Activated naive CD4-positive, alpha-beta T cell treated with anti-CD3 and anti-CD28 coated beads, Interleukin-2, amount 10 ng/mL, durations not matched to agents 7 days and 5 days (primary cell): ENCODE results near the gene SPPL2B.
"Not testable (repeated sequence)": the region's sequence is repeated elsewhere in the genome, so short reads cannot be mapped to it uniquely, and the experiment has no call there.

Experiments used
- CTCF ChIA-PET: fragments of 350-600 bp; sonication (Branson Sonifier 250); formaldehyde crosslinking; loops from one replicate; lab custom pipeline; 2021; ENCODE audit warnings: antibody characterized with exemption; lab: Charles Lee
- DNase-seq: peaks from one replicate; pipeline ENCODE4 v3.0.0-alpha.2; 2020
- H3K27ac Mint-ChIP-seq: one replicate; pipeline ENCODE4 v1.8.0; 2021; ENCODE audit warnings: mild to moderate bottlenecking, moderate library complexity, mixed read lengths
- H3K27me3 Mint-ChIP-seq: one replicate; pipeline ENCODE4 v1.8.0; 2021; ENCODE audit warnings: mild to moderate bottlenecking, mixed read lengths
- H3K36me3 Mint-ChIP-seq: one replicate; pipeline ENCODE4 v1.8.0; 2021; ENCODE audit warnings: mixed read lengths
- H3K4me1 Mint-ChIP-seq: one replicate; pipeline ENCODE4 v1.8.0; 2021; ENCODE audit warnings: mixed read lengths
- H3K4me3 Mint-ChIP-seq: one replicate; pipeline ENCODE4 v1.8.0; 2021; ENCODE audit warnings: mild to moderate bottlenecking, moderate library complexity, mixed read lengths
- H3K9me3 Mint-ChIP-seq: one replicate; pipeline ENCODE4 v1.8.0; 2021; ENCODE audit warnings: mixed read lengths

The SPPL2B gene

GRCh38 chr19:2343289-2343982 is 15.0 kb downstream of the SPPL2B start:
- no peak overlapping the region for H3K27ac Mint-ChIP-seq
- no peaks in the 10 kb centered on the region for H3K9me3 Mint-ChIP-seq
- DNase-seq, result no peak
- no peaks in the 10 kb centered on the region for H3K27me3 Mint-ChIP-seq
- CTCF ChIA-PET, result no interaction called here
- peaks cover 6% of the 10 kb centered on the region for H3K36me3 Mint-ChIP-seq
- H3K4me3 Mint-ChIP-seq, result no peak overlapping the region
- H3K4me1 Mint-ChIP-seq, result no peaks in the 10 kb centered on the region

GRCh38 chr19:2344381-2344870 is 15.9 kb downstream of the SPPL2B start:
- H3K27me3 Mint-ChIP-seq, result no peaks in the 10 kb centered on the region
- no peak overlapping the region for H3K4me3 Mint-ChIP-seq
- peaks cover 6% of the 10 kb centered on the region for H3K36me3 Mint-ChIP-seq
- no peaks in the 10 kb centered on the region for H3K4me1 Mint-ChIP-seq
- CTCF ChIA-PET, result no interaction called here
- H3K27ac Mint-ChIP-seq, result no peak overlapping the region
- DNase-seq, result no peak
- H3K9me3 Mint-ChIP-seq, result no peaks in the 10 kb centered on the region

GRCh38 chr19:2345076-2345475 is 16.6 kb downstream of the SPPL2B start:
- Mint-ChIP-seq H3K9me3 (no peaks in the 10 kb centered on the region), H3K27ac (no peak overlapping the region)
- DNase-seq, result no peak

GRCh38 chr19:2345794-2346663 is 17.5 kb downstream of the SPPL2B start:
- no peak overlapping the region for H3K4me3 Mint-ChIP-seq
- CTCF ChIA-PET, result no interaction called here
- no peak for DNase-seq
- no peaks in the 10 kb centered on the region for H3K27me3 Mint-ChIP-seq
- peaks cover 6% of the 10 kb centered on the region for H3K36me3 Mint-ChIP-seq
- no peaks in the 10 kb centered on the region for H3K9me3 Mint-ChIP-seq
- H3K27ac Mint-ChIP-seq, result no peak overlapping the region
- no peaks in the 10 kb centered on the region for H3K4me1 Mint-ChIP-seq

More at GRCh38 chr19:2345076-2345475, 16.6 kb downstream of the SPPL2B start:
- CTCF ChIA-PET, result no interaction called here
- H3K27me3 Mint-ChIP-seq, result no peaks in the 10 kb centered on the region
- peaks cover 6% of the 10 kb centered on the region for H3K36me3 Mint-ChIP-seq
- no peaks in the 10 kb centered on the region for H3K4me1 Mint-ChIP-seq
- no peak overlapping the region for H3K4me3 Mint-ChIP-seq

- H3K36me3 Mint-ChIP-seq, H3K4me3 Mint-ChIP-seq, H3K9me3 Mint-ChIP-seq, DNase-seq, H3K27me3 Mint-ChIP-seq, H3K4me1 Mint-ChIP-seq, CTCF ChIA-PET, H3K27ac Mint-ChIP-seq: not testable (repeated sequence)
Measured at GRCh38 chr19:2349818-2350217, 21.3 kb downstream of the SPPL2B start.

- no peak for DNase-seq
- CTCF ChIA-PET, result no interaction called here
- no peak overlapping the region for H3K27ac Mint-ChIP-seq
- no peak overlapping the region for H3K4me3 Mint-ChIP-seq
- H3K9me3 Mint-ChIP-seq, result no peaks in the 10 kb centered on the region
- no peaks in the 10 kb centered on the region for H3K4me1 Mint-ChIP-seq
- H3K27me3 Mint-ChIP-seq, result no peaks in the 10 kb centered on the region
- H3K36me3 Mint-ChIP-seq, result peaks cover 4% of the 10 kb centered on the region
Measured at GRCh38 chr19:2350656-2351055, 22.2 kb downstream of the SPPL2B start.

- H3K4me1 Mint-ChIP-seq, result no peaks in the 10 kb centered on the region
Measured at GRCh38 chr19:2351591-2351990, 23.1 kb downstream of the SPPL2B start.

GRCh38 chr19:2352121-2352520 is 23.6 kb downstream of the SPPL2B start:
- H3K4me1 Mint-ChIP-seq, result no peaks in the 10 kb centered on the region
- no peak overlapping the region for H3K4me3 Mint-ChIP-seq
- no peak for DNase-seq
- H3K27me3 Mint-ChIP-seq, result no peaks in the 10 kb centered on the region
- no peak overlapping the region for H3K27ac Mint-ChIP-seq
- no peaks in the 10 kb centered on the region for H3K9me3 Mint-ChIP-seq
- CTCF ChIA-PET, result interaction anchor here (0.6 kb wide), 1 partner anchor 196 kb away, joined by 3 read pairs; no protein-coding TSS in a partner anchor
- H3K36me3 Mint-ChIP-seq, result peaks cover 2% of the 10 kb centered on the region

More at GRCh38 chr19:2351591-2351990, 23.1 kb downstream of the SPPL2B start:
- no peak overlapping the region for H3K4me3 Mint-ChIP-seq
- H3K27me3 Mint-ChIP-seq, result no peaks in the 10 kb centered on the region
- DNase-seq, result no peak
- peaks cover 2% of the 10 kb centered on the region for H3K36me3 Mint-ChIP-seq
- no peaks in the 10 kb centered on the region for H3K9me3 Mint-ChIP-seq
- H3K27ac Mint-ChIP-seq, result no peak overlapping the region
- CTCF ChIA-PET, result interaction anchor here (0.6 kb wide), 1 partner anchor 196 kb away, joined by 3 read pairs; no protein-coding TSS in a partner anchor

GRCh38 chr19:2353159-2353886 is 24.8 kb downstream of the SPPL2B start:
- no peaks in the 10 kb centered on the region for H3K4me1 Mint-ChIP-seq

GRCh38 chr19:2353887-2354592 is 25.6 kb downstream of the SPPL2B start:
- Mint-ChIP-seq H3K9me3 (no peaks in the 10 kb centered on the region), H3K4me1 (no peaks in the 10 kb centered on the region), H3K27me3 (peaks cover 10% of the 10 kb centered on the region), H3K27ac (no peak overlapping the region), H3K36me3 (peaks cover 2% of the 10 kb centered on the region), H3K4me3 (no peak overlapping the region)
- DNase-seq, result no peak
- CTCF ChIA-PET, result no interaction called here

More at GRCh38 chr19:2353159-2353886, 24.8 kb downstream of the SPPL2B start:
- CTCF ChIA-PET, result interaction anchor here (1.1 kb wide), 1 partner anchor 10 kb away, joined by 3 read pairs; no protein-coding TSS in a partner anchor
- Mint-ChIP-seq H3K9me3 (no peaks in the 10 kb centered on the region), H3K27ac (no peak overlapping the region), H3K36me3 (peaks cover 2% of the 10 kb centered on the region), H3K27me3 (peaks cover 3% of the 10 kb centered on the region), H3K4me3 (no peak overlapping the region)
- DNase-seq, result no peak

- no peak overlapping the region for H3K27ac Mint-ChIP-seq
- CTCF ChIA-PET, result no interaction called here
Measured at GRCh38 chr19:2354670-2355069, 26.2 kb downstream of the SPPL2B start.

GRCh38 chr19:2355168-2356035 is 26.9 kb downstream of the SPPL2B start:
- Mint-ChIP-seq H3K36me3 (peaks cover 2% of the 10 kb centered on the region), H3K4me3 (no peak overlapping the region), H3K4me1 (peaks cover under 1% of the 10 kb centered on the region), H3K9me3 (no peaks in the 10 kb centered on the region), H3K27me3 (peaks cover 24% of the 10 kb centered on the region), H3K27ac (no peak overlapping the region)
- CTCF ChIA-PET, result no interaction called here
- DNase-seq, result no peak

More at GRCh38 chr19:2354670-2355069, 26.2 kb downstream of the SPPL2B start:
- Mint-ChIP-seq H3K9me3 (no peaks in the 10 kb centered on the region), H3K27me3 (peaks cover 16% of the 10 kb centered on the region), H3K36me3 (peaks cover 2% of the 10 kb centered on the region), H3K4me1 (no peaks in the 10 kb centered on the region), H3K4me3 (no peak overlapping the region)
- DNase-seq, result no peak
